Inflammatory macrophage treated with lipopolysaccharide for 1 hour (primary cell): ENCODE results near the gene FBXO28.
"Not testable (repeated sequence)": the region's sequence is repeated elsewhere in the genome, so short reads cannot be mapped to it uniquely, and the experiment has no call there.

ENCODE experiments used
- DNase-seq, 2 donors: peaks; one replicate each; pipeline ENCODE4 v3.0.0-alpha.2; 2020 to 2022

The FBXO28 gene

DNA sequence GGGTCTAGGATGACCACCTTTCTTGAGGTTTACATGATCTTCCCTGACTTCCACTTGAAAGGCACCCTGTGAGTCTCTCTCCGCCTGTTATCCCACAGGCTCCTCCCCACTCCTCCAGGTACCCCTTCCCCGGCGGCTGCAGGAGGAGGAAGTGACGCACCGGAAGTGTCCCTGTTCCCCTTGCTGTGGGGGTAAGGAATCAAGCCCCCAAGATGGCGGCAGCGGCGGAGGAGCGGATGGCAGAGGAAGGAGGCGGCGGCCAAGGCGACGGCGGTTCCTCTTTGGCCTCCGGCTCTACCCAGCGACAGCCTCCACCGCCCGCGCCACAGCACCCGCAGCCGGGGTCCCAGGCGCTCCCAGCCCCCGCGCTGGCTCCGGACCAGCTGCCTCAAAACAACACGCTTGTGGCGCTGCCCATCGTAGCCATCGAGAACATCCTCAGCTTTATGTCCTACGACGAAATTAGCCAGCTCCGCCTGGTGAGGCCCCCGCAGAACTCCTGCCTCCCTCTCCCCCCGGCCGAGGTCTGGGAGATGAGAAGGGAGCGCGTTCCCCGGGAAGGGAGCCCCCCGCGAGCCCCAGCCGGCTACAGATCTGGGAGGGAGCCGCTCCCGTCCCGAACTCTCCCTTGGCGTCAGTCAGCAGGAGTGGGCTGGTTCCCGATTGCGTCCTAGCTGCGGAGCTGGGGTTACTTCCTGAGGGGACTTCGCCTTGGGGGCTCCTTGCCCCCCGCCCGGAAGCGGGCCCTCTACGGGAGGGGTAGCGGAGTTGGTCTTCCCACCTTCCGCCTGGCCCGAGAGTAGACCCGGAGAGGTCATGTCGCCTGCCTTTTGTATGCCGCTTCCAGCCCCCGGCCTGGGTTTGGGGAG lies at the start of gene FBXO28:
FBXO28 (plus strand) TSS at position 194 of the 869 bp plus-strand sequence; CDS start at position 213, 19 bp downstream.
- peak; percentile 89 to 93 for DNase-seq

GRCh38 chr1:224064150-224064549 lies 49.8 kb upstream of the FBXO28 start:
- DNase-seq: no peak

- DNase-seq: no peak
Observed at GRCh38 chr1:224065455-224065854, 48.5 kb upstream of the FBXO28 start.

- DNase-seq: no peak
Observed at GRCh38 chr1:224067207-224067606, 46.7 kb upstream of the FBXO28 start.

DNA sequence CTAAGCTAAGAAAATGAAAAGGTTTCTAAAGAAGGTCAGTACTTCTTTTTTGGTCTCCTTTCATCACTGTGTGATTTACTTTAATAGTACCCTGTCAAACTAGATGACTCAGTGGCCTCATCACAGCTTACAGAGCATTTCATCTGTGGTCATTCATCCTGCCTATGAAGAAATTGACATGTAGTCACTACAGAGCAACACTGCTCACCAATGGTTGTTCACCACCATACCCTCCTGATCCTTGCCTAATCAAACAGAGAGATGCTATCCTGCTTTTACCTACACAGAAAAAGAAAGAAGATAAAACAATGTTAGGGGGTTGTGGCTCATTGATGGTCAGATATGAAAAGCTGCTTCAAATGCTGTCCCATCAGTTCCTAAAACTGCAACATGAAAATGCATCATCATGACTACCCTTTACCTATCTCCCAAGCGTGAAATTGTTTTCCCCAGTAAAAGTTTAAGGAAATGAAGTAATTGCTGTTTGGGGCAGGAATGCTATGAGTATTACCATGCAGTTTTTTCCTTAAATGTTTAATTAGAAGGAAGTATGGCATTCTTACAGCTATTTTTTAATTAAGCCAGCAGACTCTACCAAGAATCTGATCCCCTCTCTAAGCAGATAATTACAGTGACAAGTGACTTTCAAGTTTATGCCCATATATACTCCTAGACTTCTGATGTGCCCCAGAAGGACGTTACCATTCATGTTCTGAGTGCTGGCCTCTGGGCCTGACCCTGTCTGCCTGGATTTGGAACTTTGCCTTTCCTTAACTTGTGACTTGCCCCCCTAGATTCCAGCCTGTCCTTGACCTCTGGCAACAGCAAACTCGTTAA lies 46.1 kb upstream of the FBXO28 start:
- DNase-seq: peak; percentile 36 to 59

DNA sequence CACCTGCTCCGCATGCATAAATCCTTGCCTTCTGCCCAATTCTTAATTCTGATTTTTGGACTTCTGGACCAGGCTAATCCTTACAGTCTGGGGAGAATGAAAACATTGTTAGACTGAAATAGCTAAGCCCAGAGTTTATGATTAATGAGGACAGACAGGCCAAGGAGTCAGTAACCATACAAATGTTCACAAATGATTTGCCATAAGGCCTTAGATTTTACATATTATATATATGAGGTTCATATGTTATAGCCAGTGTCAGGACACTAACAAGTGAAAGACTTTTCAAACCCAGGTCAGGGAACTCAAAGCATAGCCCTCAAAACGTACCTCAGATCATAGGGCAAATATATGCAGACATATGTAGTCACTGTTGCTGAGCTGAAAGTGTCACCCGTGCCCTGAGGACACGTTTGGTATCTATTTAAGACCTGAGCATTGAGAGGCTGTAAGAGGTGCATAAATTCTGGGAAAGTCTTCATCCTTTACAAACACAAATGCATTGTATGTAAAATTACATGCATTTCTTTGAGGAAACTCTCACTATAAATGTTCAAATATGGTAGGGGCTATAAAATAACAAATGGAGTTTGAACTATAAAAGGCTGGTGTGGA lies 45.3 kb upstream of the FBXO28 start:
- no peak for DNase-seq

GRCh38 chr1:224069138-224069537 lies 44.8 kb upstream of the FBXO28 start:
- DNase-seq: no peak

GRCh38 chr1:224070521-224070920 lies 43.4 kb upstream of the FBXO28 start:
- DNase-seq: no peak

DNA sequence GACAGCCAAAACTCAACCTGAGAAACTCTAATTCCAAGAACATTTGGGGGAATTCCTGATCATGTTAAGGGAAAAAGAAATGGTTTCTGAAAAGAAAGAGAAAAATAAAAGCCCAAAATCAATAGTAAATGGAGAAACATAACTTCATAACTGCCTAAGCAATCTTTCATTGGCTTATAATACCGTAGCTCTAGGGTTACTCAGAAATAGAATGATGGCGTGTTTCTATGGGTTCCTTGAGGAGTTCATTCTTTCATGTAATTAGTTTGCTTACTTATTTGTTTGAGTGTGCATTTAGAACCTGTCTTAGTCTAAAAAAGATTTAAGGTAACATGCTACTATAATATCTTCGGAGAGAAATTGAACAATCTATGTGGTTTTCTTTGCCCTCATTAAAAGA lies 37.5 kb upstream of the FBXO28 start:
- no peak for DNase-seq

GRCh38 chr1:224079644-224080043 lies 34.3 kb upstream of the FBXO28 start:
- not testable (repeated sequence) for DNase-seq

DNA sequence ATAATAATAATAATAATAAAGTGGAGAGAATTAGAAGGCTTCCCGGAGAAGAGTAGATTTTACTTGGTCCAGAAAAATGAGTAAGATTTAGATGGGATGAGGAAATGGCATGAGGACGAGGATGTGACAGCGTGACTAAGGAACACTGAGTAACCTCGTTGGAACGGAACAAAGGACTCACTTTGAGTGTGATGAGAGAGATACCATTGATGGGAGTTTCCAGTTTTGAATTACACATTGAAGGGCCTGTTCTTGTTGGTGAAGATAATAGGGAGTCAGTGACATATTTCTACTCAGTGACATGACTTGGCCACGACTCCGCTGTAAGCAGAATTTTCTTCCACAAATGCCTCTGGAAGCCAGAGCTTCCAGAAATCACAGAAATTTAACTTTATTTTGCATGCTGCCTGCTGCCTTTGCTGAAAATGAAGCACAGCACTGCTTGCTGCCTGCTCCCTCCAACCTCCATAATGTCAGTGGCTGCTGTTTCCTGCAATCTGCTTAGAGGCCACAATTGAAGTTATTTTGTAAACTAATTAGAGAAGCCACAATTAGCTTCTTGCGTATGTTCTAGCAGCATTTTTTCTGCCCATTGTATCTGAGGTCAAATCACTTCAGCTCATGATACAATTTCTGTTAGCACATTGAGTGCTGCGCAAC lies 33.7 kb upstream of the FBXO28 start:
- no peak for DNase-seq

DNA sequence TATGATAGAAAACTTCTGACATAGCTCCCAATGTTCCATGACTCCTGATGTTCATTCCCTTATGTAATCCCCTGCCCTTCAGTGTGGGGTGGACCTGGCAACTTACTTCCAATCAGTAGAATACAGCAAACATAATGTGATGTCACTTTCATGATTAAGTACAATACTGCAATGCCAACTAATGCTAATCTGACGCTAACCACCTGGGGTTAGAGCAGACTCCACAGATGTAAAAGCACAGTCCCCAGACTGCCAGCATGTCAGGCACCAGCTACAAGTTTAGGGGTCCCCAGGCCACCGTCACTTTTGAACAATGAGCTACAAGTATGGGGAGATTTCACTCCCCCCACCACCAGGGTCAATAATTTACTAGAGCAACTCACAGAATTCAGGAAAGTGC lies 32.3 kb upstream of the FBXO28 start:
- no peak for DNase-seq

GRCh38 chr1:224082146-224082545 lies 31.8 kb upstream of the FBXO28 start:
- DNase-seq: no peak

- no peak for DNase-seq
Observed at GRCh38 chr1:224084867-224085266, 29.0 kb upstream of the FBXO28 start.

DNA sequence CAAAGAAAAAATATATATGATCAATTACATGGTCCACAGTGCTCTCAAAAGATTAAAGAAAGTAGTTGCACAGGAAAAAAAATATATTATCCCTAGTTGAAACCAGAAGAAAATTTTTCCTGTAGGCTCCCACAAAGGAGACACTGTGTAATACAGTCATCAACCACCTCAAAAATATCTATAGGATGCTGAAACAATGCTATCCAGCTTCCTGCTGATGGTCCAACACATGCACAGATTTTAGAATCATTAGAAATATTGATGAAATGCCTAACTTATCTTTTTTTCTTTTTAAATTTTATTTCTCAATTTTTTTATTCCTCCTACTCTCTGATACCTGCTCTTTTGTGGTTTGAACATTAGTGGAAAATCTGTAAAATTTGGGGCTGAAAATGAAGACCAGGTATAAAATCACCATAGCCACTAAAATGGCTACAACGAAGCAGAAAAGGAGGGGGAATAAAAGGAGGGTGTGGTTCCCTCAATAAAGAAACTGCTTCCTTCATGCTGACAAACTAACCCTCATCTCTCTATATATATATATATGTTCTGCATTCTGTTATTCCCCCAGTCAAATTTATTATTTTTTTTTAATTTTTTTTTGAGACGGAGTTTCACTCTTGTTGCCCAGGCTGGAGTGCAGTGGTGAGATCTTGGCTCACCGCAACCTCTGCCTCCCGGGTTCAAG lies 28.3 kb upstream of the FBXO28 start:
- DNase-seq: no peak

- DNase-seq: no peak
Observed at GRCh38 chr1:224087286-224087794, 26.6 kb upstream of the FBXO28 start.

GRCh38 chr1:224089583-224089982 lies 24.3 kb upstream of the FBXO28 start:
- no peak for DNase-seq

GRCh38 chr1:224090116-224090515 lies 23.8 kb upstream of the FBXO28 start:
- no peak for DNase-seq

DNA sequence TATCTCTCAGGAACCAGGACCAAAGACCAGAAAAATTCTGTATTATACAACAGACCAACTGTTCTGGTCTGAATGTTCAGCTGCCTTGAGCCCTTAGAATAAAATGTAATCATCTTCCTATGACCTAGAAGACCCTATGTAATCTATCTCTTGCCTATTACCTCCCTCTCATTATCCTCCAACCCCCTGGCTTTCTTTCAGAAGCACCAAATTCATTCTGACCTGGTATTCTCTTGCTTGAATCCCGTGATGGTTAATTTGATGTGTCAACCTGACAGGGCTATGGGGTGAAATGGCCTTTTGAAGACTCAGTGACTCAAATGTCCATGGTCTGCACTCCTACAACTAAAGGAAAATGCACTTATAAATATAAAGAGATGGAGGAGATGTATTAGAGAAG lies 21.8 kb upstream of the FBXO28 start:
- no peak for DNase-seq

GRCh38 chr1:224092601-224093000 lies 21.3 kb upstream of the FBXO28 start:
- DNase-seq: no peak

GRCh38 chr1:224095339-224095738 lies 18.6 kb upstream of the FBXO28 start:
- no peak for DNase-seq

GRCh38 chr1:224095867-224096266 lies 18.0 kb upstream of the FBXO28 start:
- DNase-seq: no peak
